MCF 10A (cell line): Measurements from ENCODE around the gene SLC9A7. TPM values are rescaled to one million over a fixed set of nuclear protein-coding genes. Genes with fewer than 3 reads are reported as not detected.

Source experiments
- BruUV-seq: library from RNA; stranded (reverse); fragments of 400-500 nt; replicated peaks from 2 replicates; lab custom pipeline; 2021; lab: Mats Ljungman, UMichigan
- CTCF ChIA-PET: fragments of 300-600 bp; sonication (Branson Sonifier 250); formaldehyde crosslinking; extraction: SDS; loops from one replicate; lab custom pipeline; 2021; ENCODE audit warnings: antibody characterized with exemption, inconsistent platforms; lab: Yijun Ruan, JAX
- POLR2A ChIA-PET: fragments of 300-600, 350-650 bp; sonication (Branson Sonifier 250); formaldehyde crosslinking; extraction: SDS; loops from one replicate; lab custom pipeline; 2020; ENCODE audit warnings: antibody characterized with exemption, inconsistent platforms; lab: Yijun Ruan, JAX
- DNase-seq: peaks from one replicate; pipeline ENCODE4 v3.0.0-alpha.2; 2018; ENCODE audit not compliant: unreplicated experiment
- H3K27ac Mint-ChIP-seq: one replicate; pipeline ENCODE4 v1.8.0; 2022; ENCODE audit warnings: mild to moderate bottlenecking, low read depth, mixed read lengths; ENCODE audit not compliant: unreplicated experiment
- H3K27me3 Mint-ChIP-seq: one replicate; pipeline ENCODE4 v1.8.0; 2022; ENCODE audit warnings: mixed read lengths; ENCODE audit not compliant: insufficient read depth, unreplicated experiment
- H3K36me3 Mint-ChIP-seq: one replicate; pipeline ENCODE4 v1.8.0; 2022; ENCODE audit warnings: mild to moderate bottlenecking, moderate library complexity, mixed read lengths; ENCODE audit not compliant: insufficient read depth, unreplicated experiment
- H3K4me1 Mint-ChIP-seq: one replicate; pipeline ENCODE4 v1.8.0; 2022; ENCODE audit warnings: mixed read lengths; ENCODE audit not compliant: insufficient read depth, unreplicated experiment
- H3K4me3 Mint-ChIP-seq: one replicate; pipeline ENCODE4 v1.8.0; 2022; ENCODE audit warnings: mild to moderate bottlenecking, moderate library complexity, mixed read lengths; ENCODE audit not compliant: unreplicated experiment
- H3K9me3 Mint-ChIP-seq: one replicate; pipeline ENCODE4 v1.8.0; 2022; ENCODE audit warnings: mixed read lengths; ENCODE audit not compliant: unreplicated experiment
- intact Hi-C: fragments of 100-400 bp; cut with micrococcal nuclease; formaldehyde crosslinking; loops from 2 replicates; pipeline ENCODE4 v1.14.1; 2022
- total RNA-seq: library from RNA; stranded (reverse); gene quantifications from 2 replicates; pipeline ENCODE4 v1.2.3, GENCODE V29; 2022
- TF ChIP-seq, protein P1 (sequence below): fragments of 200-600 bp; IDR thresholded peaks from one replicate; pipeline ENCODE4 v1.8.0; 2022; ENCODE audit warnings: antibody characterized with exemption, mild to moderate bottlenecking; ENCODE audit not compliant: unreplicated experiment

SLC9A7 gene
- total RNA-seq, 1 experiment from 2014 or later: 28.3 TPM

DNA sequence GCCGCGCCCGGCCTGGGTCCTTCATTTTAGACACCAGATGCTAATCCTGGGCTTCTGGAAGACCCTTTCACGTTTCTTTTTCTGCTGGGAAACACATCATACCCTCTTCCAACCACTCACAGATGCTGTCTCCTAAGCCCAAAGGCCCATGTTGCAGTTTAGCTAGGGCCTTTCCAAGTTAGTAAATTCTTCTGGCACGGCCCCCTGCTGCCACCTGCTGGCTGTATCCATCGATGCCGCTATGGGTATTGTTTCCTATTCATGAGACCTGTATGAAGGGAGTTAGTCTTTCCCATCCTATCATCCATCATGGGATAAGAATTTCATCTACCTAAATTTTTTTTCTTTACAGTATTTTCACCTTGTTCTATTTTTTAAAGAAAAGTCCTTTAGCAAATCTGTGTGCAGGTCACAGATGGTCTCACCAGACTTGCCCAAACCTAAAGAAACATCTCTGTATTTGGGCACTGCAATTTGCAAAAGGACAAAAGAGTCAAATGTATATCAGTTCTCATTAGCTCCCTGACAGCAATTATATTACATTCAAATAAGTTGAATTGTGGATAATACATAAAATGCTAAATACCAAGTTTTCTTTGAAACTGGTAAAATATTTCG lies 37.8 kb upstream of the SLC9A7 start:
- TF ChIP-seq, protein P1, sequence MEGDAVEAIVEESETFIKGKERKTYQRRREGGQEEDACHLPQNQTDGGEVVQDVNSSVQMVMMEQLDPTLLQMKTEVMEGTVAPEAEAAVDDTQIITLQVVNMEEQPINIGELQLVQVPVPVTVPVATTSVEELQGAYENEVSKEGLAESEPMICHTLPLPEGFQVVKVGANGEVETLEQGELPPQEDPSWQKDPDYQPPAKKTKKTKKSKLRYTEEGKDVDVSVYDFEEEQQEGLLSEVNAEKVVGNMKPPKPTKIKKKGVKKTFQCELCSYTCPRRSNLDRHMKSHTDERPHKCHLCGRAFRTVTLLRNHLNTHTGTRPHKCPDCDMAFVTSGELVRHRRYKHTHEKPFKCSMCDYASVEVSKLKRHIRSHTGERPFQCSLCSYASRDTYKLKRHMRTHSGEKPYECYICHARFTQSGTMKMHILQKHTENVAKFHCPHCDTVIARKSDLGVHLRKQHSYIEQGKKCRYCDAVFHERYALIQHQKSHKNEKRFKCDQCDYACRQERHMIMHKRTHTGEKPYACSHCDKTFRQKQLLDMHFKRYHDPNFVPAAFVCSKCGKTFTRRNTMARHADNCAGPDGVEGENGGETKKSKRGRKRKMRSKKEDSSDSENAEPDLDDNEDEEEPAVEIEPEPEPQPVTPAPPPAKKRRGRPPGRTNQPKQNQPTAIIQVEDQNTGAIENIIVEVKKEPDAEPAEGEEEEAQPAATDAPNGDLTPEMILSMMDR: peak; percentile 80
- ChIA-PET POLR2A (interaction anchor here (0.5 to 1.7 kb wide), 6 partner anchors 35 to 734 kb away, joined by 3 to 8 read pairs (median 4); partner anchors contain the start of gene SLC9A7), CTCF (interaction anchor here (0.6 to 4.5 kb wide), 19 partner anchors 10 to 514 kb away, joined by 3 to 33 read pairs (median 4); partner anchors contain the start of gene SLC9A7)
- Mint-ChIP-seq H3K36me3 (no peaks in the 10 kb centered on the region), H3K4me1 (no peaks in the 10 kb centered on the region), H3K27me3 (peaks cover 21% of the 10 kb centered on the region), H3K4me3 (no peak overlapping the region), H3K9me3 (no peaks in the 10 kb centered on the region), H3K27ac (no peak overlapping the region)
- no TSS peak for BruUV-seq
- intact Hi-C loops: loop anchor here (1.0 kb wide), 2 partner anchors 37 to 295 kb away; partner anchors contain the start of gene SLC9A7
- DNase-seq: peak; percentile 72

DNA sequence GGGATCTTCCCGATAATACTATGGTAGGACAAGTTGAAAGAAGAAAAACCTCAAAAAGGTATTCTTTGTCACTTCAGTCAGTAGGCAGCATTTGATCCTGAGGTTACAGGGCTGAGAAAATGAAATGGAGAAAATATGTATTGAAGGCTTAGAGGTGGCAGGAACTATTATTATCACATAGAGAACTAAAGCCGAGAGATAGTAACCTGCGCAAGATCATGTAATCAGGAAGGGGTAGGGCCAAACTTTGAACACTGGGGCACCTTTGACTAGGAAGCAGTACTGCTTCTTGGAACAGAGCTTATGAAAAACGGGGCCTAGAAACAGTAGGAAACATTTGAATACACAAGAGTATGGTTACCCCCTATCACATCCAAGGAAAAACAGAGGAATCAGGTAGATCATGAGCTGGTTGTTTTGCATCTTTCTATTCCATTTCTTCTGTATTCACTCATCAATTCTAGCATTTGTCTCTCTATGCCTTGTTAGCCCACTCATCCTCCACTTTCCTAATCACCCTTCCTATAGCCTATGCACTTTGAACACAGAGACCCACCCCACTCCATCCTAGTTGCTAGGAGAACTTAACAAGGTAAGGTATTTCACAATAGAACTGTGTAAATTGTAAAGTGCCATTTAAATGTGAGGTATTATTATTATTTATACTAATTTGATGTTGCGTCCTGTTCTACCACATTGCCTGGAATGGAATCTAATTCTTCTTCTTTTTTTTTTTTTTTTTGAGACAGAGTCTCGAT lies 34.6 kb upstream of the SLC9A7 start:
- TF ChIP-seq, protein P1: no peak
- BruUV-seq: no TSS peak
- CTCF ChIA-PET: interaction anchor here (0.6 to 4.4 kb wide), 5 partner anchors 33 to 237 kb away, joined by 3 to 33 read pairs (median 6); partner anchors contain the start of gene SLC9A7
- intact Hi-C loops: loop anchor here (2.0 kb wide), 1 partner anchor 23 kb away; no protein-coding TSS in a partner anchor
- Mint-ChIP-seq H3K27ac (peak overlapping the region; percentile 76), H3K27me3 (peaks cover 13% of the 10 kb centered on the region), H3K4me3 (no peak overlapping the region), H3K4me1 (no peaks in the 10 kb centered on the region), H3K9me3 (no peaks in the 10 kb centered on the region), H3K36me3 (no peaks in the 10 kb centered on the region)
- POLR2A ChIA-PET: interaction anchor here (0.9 to 2.7 kb wide), 3 partner anchors 14 to 36 kb away, joined by 3 to 21 read pairs (median 15); partner anchors contain the start of gene SLC9A7
- no peak for DNase-seq

DNA sequence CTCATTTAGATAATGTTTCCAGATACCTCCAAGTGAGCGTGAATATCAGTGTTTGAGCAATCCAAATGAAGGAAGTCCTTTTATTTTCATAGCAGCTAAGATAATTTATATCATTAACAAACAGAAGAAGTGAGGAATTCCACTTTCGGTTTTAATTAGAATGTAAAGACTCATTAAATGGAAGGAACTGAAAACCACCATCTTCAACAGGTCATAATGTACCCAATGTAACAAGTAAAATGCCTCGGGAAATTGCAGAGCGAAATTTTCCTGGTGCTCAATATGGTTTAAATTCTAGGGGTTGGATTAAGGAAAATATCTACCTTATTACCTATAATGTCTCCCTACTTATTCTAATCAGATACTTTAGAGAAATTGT lies 33.9 kb upstream of the SLC9A7 start:
- peak overlapping the region; percentile 76 for H3K27ac Mint-ChIP-seq
- TF ChIP-seq, protein P1: no peak
- no peaks in the 10 kb centered on the region for H3K9me3 Mint-ChIP-seq
- peaks cover 13% of the 10 kb centered on the region for H3K27me3 Mint-ChIP-seq
- no peak for DNase-seq
- BruUV-seq: TSS peak; percentile 24
- ChIA-PET CTCF (interaction anchor here (0.6 to 2.5 kb wide), 2 partner anchors 32 to 110 kb away, joined by 3 to 17 read pairs; no protein-coding TSS in a partner anchor), POLR2A (interaction anchor here (0.6 to 2.7 kb wide), 7 partner anchors 14 to 215 kb away, joined by 3 to 21 read pairs (median 4); partner anchors contain the start of gene SLC9A7)
- H3K4me3 Mint-ChIP-seq: peak overlapping the region; percentile 47
- intact Hi-C loops: loop anchor here (1.0 to 2.0 kb wide), 2 partner anchors 22 to 33 kb away; partner anchors contain the start of gene SLC9A7
- H3K36me3 Mint-ChIP-seq: no peaks in the 10 kb centered on the region
- no peaks in the 10 kb centered on the region for H3K4me1 Mint-ChIP-seq
